Body of pancreas (tissue), 4 donors: ENCODE measurements around the gene HS1BP3. TPM values are rescaled to one million over a fixed set of nuclear protein-coding genes. Genes with fewer than 3 reads are reported as not detected.

Experiments
- ATAC-seq: fragments of 150-250 bp; one replicate; pipeline ENCODE4 v1.9.1; 2016
- DNase-seq, 4 donors: peaks; one replicate each; pipeline ENCODE4 v3.0.0-alpha.2; 2019
- H3K27ac ChIP-seq, 4 donors: fragments of 200-600 bp; sonication (generic); 1 replicate in 3 of 4; 2 replicates in 1 of 4; pipeline versions ENCODE4 v1.5.1 to v1.6.1; 2016 to 2019; ENCODE audit warnings: mild to moderate bottlenecking in 1 of 4, mixed read lengths in 1 of 4, moderate library complexity in 1 of 4
- H3K27me3 ChIP-seq, 2 donors: fragments of 200-600 bp; sonication (generic); one replicate each; pipeline ENCODE4 v1.6.0; 2016; ENCODE audit warnings: mild to moderate bottlenecking in 1 of 2
- H3K36me3 ChIP-seq, 2 donors: fragments of 200-600 bp; sonication (generic); replicated peaks in 1 of 2; 2 replicates each; pipeline ENCODE4 v1.5.1; 2016; ENCODE audit warnings: low read depth in 2 of 2; ENCODE audit not compliant: insufficient read depth in 1 of 2
- H3K4me1 ChIP-seq: fragments of 200-600 bp; sonication (generic); one replicate; pipeline ENCODE4 v1.6.0; 2016
- H3K4me3 ChIP-seq, 2 donors: fragments of 200-600 bp; sonication (generic); 1 replicate in 1 of 2; 2 replicates in 1 of 2; pipeline ENCODE4 v1.5.1; 2016 to 2019
- H3K9me3 ChIP-seq, 3 donors: fragments of 200-600 bp; sonication (generic); 1 replicate in 2 of 3; 2 replicates in 1 of 3; pipeline ENCODE4 v1.5.1; 2016
- CTCF ChIP-seq, 7 experiments: fragments of 450-650 bp in 4 of 7; fragments of 200-600 bp in 3 of 7; sonication (generic) in 3 of 7; IDR thresholded peaks; one replicate each; pipeline ENCODE4 v1.5.1; 2016 to 2019; ENCODE audit warnings: antibody characterized with exemption in 7 of 7
- POLR2A ChIP-seq, 3 donors: fragments of 450-650 bp; IDR thresholded peaks; one replicate each; pipeline ENCODE4 v1.6.1; 2016; ENCODE audit warnings: antibody characterized with exemption in 3 of 3, mild to moderate bottlenecking in 2 of 3
- WGBS, 2 donors: methylation state at CpG; one replicate each; pipeline ENCODE4 v1.1.5; 2017; 5-methylcytosine and 5-hydroxymethylcytosine counted together
- intact Hi-C: fragments of 100-400 bp; cut with DNase I; formaldehyde crosslinking; loops from one replicate; pipeline ENCODE4 v1.15.1; 2023
- total RNA-seq, 2 donors: library from RNA; depleted of rRNA; stranded (reverse); fragments of >200 nt; gene quantifications; one replicate each; pipeline ENCODE4 v1.1.0, GENCODE V29; 2016

HS1BP3 gene
- total RNA-seq, 2 donors from 2014 or later, result 21.1 to 23.1 TPM

- peak overlapping the region in 1 of 4 donors; percentile 38 for H3K27ac ChIP-seq
- H3K9me3 ChIP-seq, result no peaks in the 10 kb centered on the region
- peaks cover 0 to 22% of the 10 kb centered on the region in 2 donors for H3K27me3 ChIP-seq
- peaks cover 21% of the 10 kb centered on the region for H3K4me1 ChIP-seq
- intact Hi-C loops, result no loop called here
- no peak overlapping the region for H3K4me3 ChIP-seq
- 2% methylated on average over 26 of the region's 62 CpGs; no CpG with 5 or more reads in 1 of the 2 donors for WGBS, 2 donors
- TF ChIP-seq CTCF (IDR thresholded peaks at IDR 0.05) (no peak), POLR2A (IDR thresholded peaks at IDR 0.05) (no peak)
- H3K36me3 ChIP-seq, result no peaks in the 10 kb centered on the region
- DNase-seq, result no peak
- ATAC-seq, result peak; percentile 17
Observed at GRCh38 chr2:20667151-20667530, 16.2 kb upstream of the HS1BP3 start.

- WGBS, 2 donors, result 1 to 2% methylated on average over 19 to 70 of the region's 86 CpGs
- DNase-seq (peak in 2 of 4 donors; percentile 55 to 67), ATAC-seq (peak; percentile 36)
- peak within 1 kb of the TSS in 1 of 4 donors; percentile 38 for H3K27ac ChIP-seq
- intact Hi-C loops, result no loop called here
- TF ChIP-seq CTCF (IDR thresholded peaks at IDR 0.05) (peak in 2 of 7 experiments; percentile 18 to 22), POLR2A (IDR thresholded peaks at IDR 0.05) (no peak)
- peaks cover 24% of the 10 kb centered on the region for H3K4me1 ChIP-seq
- no peaks in the 10 kb centered on the region for H3K36me3 ChIP-seq
- H3K27me3 ChIP-seq, result peaks cover 0 to 22% of the 10 kb centered on the region in 2 donors
- H3K4me3 ChIP-seq, result no peak within 1 kb of the TSS
- H3K9me3 ChIP-seq, result no peaks in the 10 kb centered on the region
Observed at GRCh38 chr2:20666304-20667150, 15.6 kb upstream of the HS1BP3 start, which contains the start of gene GDF7. Gene GDF7, plus strand, starts transcription at chr2:20667144. Its CDS starts 96 bp downstream, at chr2:20667240.

GRCh38 chr2:20666005-20666303 is 15.1 kb upstream of the HS1BP3 start:
- Histone ChIP-seq H3K27me3 (peaks cover 0 to 22% of the 10 kb centered on the region in 2 donors), H3K27ac (peak overlapping the region in 1 of 4 donors; percentile 38), H3K4me3 (no peak overlapping the region), H3K36me3 (no peaks in the 10 kb centered on the region), H3K9me3 (no peaks in the 10 kb centered on the region), H3K4me1 (peaks cover 25% of the 10 kb centered on the region)
- ATAC-seq (no peak), DNase-seq (no peak)
- TF ChIP-seq CTCF (IDR thresholded peaks at IDR 0.05) (no peak), POLR2A (IDR thresholded peaks at IDR 0.05) (no peak)
- 0 to 3% methylated on average over 7 to 34 of the region's 34 CpGs for WGBS, 2 donors
- intact Hi-C loops, result no loop called here

- TF ChIP-seq POLR2A (IDR thresholded peaks at IDR 0.05) (no peak), CTCF (IDR thresholded peaks at IDR 0.05) (no peak)
Observed at GRCh38 chr2:20665243-20666004, 14.5 kb upstream of the HS1BP3 start.

More at GRCh38 chr2:20665243-20666004, 14.5 kb upstream of the HS1BP3 start:
- H3K4me1 ChIP-seq, result peaks cover 25% of the 10 kb centered on the region
- DNase-seq, result no peak
- WGBS, 2 donors, result 8 to 11% methylated on average over 22 to 49 of the region's 49 CpGs
- intact Hi-C loops, result no loop called here
- H3K9me3 ChIP-seq, result no peaks in the 10 kb centered on the region
- H3K27ac ChIP-seq, result peak overlapping the region in 1 of 4 donors; percentile 38
- no peaks in the 10 kb centered on the region for H3K36me3 ChIP-seq
- H3K27me3 ChIP-seq, result peaks cover 0 to 18% of the 10 kb centered on the region in 2 donors
- no peak for ATAC-seq
- no peak overlapping the region for H3K4me3 ChIP-seq
